Measurements from ENCODE around the gene SLN.

The SLN gene

DNA sequence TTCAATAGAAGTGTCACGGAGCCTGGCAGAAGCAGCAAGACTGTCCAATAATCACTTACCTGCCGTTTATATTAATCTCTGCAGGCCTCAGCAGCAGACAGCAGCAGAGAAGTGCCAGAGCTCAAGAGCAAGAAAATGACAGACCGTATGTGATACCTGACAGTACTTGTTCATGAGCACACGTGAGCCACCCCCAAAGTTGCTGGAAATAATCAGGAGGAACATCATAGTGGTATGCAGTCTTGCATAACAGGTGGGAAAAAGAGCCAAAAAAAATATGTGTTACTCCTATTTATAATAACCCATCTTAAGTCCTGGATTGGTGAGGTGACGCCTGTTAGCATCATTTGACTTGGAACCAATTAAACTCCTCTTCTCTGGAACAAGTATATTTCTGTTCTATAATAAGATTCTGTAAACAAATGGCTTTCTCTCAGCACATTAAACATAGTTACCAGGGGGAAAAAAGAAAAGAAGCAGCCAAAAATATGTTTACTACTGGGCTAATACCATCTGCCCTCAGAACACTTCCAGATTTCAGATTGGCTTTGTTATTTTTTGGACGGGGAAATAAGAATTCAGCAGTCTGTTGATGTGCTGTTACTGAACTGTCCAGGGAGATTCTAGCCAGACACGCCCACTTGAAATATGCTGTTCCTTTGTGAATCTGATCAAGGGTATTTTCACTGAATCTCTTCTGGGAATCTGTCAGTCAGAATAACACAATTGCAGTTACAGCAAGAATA lies 7.9 kb upstream of the SLN start:
- peak; percentile 14 for DNase-seq (ENCODE audit: low spot score)

DNA sequence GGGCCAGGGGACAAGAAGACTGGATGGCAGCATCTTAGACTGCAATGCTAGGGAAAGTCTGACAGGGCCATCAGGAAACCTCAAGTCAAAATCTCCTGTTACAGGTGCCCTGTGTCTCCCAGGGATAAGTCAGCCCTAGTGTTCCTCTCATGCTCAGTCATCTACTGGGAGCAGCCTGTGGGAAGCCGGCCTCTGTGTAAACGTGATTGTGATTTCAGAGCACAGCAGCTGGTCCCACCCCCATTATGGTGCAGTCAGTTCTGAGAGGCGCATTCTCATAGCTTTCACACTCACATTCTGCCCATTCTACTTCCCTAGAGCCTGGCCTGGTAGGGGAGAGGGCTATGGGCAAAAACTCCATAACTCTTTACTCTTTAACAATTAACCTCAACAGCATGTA lies 7.2 kb upstream of the SLN start:
- no peak for DNase-seq (ENCODE audit: low spot score)

DNA sequence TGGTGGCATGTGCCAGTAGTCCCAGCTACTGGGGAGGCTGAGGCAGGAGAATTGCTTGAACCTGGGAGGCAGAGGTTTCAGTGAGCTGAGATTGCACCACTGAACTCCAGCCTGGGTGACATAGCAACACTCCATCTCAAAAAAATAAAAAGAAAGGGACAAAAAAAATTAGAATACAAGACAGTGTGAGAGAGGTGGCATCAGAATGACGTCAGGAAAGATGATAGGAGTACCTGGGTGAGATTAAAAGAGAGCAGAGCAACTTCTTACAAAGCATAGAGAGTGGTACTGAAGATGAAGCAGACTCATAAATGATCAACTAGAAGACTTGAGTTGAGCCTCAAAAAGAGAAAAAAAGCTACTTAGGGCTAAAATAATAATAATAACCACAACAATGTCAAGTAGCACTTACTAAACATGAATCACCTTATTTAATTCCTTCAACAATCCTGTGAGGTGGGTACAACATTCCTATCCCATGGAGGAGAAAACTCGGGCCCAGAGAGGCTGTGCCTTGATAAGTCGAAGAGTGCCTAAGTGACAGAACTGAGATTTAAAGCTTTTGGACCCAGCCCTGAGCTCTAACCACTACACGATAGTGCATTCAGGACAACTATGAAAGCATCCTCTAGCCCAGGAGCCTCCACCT lies 5.2 kb upstream of the SLN start:
- no peak for DNase-seq (ENCODE audit: low spot score)

DNA sequence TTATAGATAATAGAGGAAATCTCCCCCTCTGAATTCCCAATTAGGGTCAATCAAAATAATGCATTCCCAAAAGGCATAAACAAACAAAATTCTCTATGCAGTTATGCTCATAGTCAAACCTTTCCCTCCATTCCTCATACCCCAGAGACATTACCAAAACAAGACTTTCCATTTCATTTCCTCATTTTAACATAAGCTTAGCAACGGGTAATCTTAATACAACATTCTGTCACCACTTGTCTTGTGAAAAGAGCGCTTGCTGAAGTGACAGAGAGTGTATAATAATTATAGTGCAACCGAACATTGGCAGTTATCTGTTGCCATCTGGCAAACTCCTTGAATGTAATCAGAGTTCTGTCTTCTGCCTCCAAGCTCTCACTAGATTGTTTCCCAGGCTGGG lies 1.2 kb upstream of the SLN start:
- no peak for DNase-seq (ENCODE audit: low spot score)

DNA sequence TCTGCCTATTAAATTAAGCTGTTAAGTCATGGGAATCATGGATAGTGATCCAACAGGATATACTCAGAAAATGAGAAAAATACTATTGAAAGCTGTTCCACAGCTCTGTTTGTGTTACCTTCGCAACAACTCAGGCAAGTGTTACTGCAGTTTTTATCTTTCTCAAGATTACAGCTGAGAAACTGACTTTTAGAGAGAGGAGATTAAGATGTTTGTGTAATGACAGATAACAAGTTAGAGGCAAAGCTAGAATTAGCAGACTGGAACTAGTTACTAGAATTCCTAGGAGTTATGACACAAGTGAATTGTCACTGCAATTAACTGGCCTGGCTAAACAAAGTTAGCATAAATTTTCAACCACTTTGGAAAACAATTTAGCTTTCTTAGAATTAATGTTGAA lies 1.6 kb downstream of the SLN start:
- no peak for DNase-seq (ENCODE audit: low spot score)

DNA sequence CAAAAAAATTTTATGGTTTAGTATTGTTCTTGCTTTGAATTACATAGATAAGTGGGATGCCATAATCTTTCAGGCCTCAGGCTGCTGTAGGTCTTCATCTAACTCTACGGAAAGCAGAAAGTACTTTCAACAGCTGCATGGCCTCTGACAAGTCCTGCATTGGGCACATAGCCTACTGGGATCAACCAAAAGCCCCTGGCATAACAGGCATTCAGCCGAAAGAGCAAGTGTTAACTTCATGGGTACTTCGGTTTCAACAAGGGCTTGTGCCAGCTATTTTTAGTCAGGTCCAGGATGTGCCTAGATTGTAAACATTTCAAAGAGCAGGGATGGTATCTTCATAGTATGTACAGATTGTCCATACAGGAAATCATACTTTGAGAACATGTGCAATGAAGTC lies 3.1 kb downstream of the SLN start:
- DNase-seq (ENCODE audit: low spot score) = no peak

DNA sequence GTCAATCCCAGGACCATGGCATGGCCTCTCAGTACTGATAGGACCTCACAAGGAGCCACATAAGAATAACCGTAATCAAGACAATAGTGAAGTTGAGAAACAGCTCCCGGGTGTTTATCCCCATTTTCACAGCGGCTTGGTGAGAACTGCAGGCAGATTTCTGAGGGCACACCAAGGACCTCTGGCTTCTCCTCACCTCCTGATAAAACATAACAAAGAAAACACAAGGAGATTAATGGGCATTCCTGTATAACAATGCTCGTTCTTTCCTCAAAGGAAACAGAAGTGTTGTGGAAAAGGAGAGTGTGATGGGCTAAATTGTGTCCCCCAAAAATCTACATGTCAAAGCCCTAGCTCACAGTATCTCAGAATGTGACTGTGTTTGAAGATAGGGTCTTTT lies 4.0 kb downstream of the SLN start:
- DNase-seq (ENCODE audit: low spot score) = no peak

DNA sequence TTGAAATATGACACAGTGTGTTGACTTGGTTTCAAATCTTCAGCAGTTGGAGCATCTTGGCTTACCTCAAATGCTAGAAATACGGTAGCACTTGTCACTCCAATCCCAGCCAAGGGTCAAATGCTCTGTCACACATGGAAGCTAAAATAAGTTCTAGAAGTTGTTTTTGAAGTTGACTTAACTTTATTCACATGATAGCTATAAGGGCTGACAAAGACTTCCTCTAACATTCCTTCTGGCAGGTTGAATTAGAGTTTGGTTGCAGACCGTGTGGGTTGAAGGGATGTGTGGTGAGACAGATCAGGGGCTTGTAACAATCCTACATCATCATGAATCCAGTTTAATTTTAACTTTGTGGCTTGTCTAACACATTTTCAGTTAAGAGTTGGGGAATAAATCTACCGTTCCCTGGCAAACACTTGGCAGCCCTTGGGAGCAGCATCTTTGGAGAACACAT lies 4.6 kb downstream of the SLN start:
- DNase-seq (ENCODE audit: low spot score) = no peak

DNA sequence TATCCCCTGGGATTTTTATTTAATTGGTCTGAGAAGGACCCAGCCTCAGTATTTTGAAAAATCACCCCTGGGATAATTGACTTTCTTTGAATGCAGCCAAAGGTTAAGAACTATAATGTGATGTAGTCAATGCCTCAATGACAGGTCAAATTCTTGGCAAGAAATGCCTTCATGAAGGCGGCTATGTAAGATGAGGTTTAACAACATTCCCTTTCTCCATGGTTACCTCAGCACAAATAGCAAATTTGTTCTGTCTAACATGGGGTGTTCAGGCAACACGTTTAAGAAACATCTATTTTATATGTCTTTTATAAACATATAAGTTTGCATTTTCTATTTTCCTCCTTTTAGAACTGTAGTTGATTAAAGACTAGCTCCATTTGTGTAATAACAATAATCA lies 5.3 kb downstream of the SLN start:
- no peak for DNase-seq (ENCODE audit: low spot score)

DNA sequence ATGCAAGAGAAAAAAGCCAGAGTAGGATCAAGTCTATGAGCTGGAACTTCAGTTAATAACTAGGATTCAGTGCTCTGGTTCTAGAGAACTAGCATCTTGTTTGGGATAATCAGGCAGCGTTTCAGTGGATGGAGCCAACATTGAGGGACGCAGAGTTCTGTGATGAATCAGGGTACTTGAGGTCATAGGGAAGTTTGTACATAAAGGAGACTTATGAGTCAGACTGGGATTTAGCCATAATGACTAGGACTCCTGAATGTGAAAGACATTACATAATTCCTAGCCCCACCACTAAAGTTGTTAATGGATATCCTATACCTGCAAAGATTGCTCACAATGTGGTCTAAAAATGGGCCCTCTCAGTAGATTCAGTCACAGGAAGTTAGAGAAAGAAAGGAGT lies 6.8 kb downstream of the SLN start:
- DNase-seq (ENCODE audit: low spot score) = peak; percentile 76

DNA sequence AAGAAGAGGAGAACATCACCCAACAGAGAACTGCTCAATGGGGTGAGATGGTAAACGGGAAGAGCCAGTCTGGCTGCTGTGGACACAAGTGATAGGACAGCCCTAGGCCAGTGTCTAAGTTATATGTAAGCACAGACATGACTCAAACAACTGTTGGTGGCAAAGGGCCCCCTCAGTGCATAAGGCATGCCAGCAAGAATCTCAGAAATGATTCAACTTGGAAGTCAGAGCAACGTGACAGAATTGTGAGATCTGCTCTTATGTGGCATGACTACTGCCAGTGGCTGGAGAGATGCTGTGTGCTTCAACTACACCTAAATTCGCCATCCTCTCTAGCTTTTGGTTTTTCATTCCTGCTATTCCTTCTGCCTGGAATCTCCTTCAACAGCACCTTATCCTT lies 7.4 kb downstream of the SLN start:
- DNase-seq (ENCODE audit: low spot score) = no peak

DNA sequence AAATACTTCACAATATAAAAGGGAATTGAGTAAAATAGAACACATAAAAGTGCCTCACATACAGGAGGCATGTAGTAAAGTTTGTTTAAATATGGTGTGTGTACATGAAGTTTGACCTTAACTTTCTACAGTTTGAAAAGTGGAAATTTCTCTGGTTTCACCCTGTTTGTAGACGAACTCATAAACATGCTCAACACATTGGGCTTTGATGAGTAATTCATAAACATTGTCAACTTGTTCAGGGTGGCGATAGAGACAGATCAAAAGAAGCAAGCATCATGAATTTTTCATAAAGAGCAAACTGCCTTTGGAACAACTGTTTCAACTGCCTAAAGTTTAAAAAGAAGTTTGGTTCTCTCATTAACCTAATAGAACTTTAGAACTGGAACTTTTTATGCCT lies 9.1 kb downstream of the SLN start:
- DNase-seq (ENCODE audit: low spot score) = no peak

DNA sequence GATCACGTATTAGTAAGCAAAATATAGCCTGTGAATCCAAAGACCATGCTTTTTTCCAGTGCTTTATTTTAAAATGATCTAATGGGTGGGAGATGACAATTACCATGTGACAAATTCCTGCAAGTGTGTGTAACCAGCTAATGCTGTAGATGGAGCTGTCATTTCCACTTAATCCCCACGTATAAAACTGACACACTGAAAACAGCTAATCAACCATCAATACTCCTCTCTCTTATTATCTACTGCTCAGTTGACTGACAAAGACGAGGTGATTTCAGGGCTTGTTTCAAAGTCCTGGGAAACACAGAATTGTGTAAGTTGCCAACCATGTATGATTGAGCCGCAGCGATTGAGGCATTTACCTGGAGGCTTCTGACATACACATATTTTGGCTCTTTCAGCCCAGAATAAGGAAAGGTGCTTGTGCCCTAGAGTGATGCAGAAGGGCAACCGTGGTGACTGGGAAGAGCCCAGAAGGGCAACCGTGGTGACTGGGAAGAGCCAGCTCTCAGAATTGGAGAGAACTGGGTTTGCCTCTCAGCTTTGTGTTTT lies 9.7 kb downstream of the SLN start:
- no peak for DNase-seq (ENCODE audit: low spot score)

DNA sequence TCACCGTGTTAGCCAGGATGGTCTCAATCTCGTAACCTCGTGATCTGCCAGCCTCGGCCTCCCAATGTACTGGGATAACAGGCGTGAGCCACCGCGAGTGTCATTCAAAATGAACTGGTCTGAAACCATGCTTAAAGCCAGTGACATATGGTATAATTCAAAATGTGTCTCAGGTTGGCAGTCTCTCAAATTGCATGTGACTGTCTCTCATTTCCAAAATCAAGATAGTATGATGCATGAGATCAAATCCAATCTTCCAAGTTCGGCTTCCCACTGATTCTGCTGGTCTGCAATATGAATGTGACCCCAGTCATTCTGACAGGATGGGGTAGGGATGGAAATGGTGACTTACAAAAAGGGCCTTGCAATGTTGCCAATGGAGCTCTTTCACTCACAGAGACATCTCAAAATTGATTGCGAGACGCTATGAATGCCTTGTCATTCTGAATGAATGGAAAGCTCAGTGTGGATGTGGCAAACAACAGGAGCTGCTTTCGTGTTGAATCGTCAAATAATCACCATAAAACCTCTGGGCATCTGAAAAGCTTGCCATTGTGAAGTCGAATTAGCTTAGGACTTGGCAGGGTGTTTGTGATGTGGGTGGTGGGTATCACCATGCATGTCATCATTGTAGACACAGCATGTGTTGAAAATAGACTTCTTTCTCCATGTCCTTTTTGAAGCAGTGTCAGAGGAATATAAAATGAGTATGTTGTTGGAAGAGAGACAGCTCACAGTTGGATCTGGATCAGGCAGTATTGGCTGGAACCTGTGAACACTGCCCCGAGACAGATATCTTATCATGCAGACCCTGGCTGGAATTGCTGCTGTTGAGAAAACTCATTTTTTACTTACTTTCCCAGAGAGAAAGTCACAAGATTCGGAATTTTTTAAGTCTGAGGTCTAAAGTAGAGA lies 12.2 kb downstream of the SLN start:
- no peak for DNase-seq (ENCODE audit: low spot score)

DNA sequence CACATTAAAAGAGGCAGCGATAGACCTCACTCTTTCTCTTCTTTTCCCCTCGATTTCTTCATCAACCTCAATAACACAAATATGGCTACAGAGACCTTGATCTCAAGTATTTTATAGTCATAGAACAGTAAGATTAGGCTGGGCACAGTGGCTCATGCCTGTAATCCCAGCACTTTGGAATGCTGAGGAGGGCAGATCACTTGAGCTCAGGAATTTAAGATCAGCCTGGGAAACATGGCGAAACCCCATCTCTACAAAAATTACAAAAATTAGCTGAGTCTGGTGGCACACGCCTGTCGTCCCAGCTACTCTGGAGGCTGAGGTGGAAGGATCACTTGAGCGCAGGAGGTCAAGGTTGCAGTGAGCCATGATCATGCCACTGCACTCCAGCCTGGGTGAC lies 14.6 kb downstream of the SLN start:
- no peak for DNase-seq (ENCODE audit: low spot score)

DNA sequence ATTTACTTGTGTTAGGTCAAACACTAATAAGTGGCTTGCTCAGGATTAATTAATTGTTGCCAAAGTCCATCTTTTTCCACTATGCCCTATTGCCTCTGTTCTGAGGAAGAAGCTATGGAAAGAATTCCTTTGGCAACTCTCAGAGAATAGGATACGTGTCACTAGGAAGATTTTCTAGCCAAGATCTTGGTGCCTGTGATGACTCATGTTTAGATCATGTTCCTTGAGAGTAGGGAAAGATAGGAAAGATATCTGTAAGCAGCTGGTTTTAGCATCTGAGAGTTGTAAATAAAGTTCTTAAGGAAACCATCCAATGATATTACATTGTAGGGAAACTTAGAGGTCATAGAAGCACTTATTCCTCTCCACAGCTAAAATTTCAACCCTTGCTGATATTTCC lies 15.7 kb downstream of the SLN start:
- peak; percentile 81 for DNase-seq (ENCODE audit: low spot score)

DNA sequence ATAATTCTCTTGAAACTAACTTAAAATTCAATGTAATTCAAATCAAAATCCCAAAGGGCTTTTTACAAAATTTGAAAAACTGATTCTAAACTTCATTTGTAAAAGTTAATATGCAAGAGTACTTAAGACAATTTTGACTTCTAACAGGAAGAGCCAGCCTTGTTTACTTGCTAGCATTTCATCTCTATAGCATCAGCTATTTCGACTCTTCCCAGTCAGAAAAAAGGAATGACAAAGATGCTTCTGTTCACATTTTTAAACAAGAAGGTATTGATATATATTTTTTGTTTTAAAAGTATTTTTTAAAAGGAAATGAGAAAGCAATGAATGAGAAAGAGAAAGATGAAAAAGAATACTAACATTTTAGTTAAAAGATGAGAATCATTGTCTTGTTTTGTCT lies 16.4 kb downstream of the SLN start:
- DNase-seq (ENCODE audit: low spot score) = no peak

DNA sequence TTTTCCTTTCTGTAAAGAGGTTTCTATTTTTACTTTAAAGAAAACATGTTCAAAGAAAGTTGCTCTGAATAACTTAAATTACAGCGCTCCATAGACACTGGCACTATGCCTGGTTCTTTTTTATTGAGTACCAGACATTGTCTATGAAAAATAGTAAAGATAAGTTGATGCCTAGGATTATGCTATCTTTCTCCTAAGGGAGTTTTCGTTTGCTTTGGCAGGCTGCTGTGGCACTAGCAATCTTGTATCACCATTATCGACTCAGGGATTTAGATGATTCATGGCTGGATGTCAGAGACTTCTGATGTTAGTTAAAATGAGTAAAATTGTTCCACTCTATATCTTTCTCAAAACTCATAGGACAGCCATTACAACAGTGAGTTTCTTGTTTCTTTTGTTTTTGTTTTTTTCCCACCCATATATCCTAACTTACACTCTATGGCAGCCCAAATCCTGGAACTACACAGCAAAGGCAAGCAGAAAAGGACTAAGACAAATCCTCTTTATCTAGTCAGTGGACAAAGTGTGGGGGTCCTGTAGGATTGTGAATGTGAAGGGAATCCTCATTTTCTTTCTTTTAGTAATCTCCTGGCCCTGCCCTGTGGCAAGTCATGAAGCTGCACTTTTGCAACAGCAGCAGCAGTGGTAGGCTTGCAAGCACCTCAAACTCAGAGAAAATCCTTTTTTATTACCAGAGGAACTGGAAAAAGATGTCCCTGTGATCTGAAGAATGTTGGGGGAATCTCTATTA lies 20.7 kb downstream of the SLN start:
- no peak for DNase-seq (ENCODE audit: low spot score)

DNA sequence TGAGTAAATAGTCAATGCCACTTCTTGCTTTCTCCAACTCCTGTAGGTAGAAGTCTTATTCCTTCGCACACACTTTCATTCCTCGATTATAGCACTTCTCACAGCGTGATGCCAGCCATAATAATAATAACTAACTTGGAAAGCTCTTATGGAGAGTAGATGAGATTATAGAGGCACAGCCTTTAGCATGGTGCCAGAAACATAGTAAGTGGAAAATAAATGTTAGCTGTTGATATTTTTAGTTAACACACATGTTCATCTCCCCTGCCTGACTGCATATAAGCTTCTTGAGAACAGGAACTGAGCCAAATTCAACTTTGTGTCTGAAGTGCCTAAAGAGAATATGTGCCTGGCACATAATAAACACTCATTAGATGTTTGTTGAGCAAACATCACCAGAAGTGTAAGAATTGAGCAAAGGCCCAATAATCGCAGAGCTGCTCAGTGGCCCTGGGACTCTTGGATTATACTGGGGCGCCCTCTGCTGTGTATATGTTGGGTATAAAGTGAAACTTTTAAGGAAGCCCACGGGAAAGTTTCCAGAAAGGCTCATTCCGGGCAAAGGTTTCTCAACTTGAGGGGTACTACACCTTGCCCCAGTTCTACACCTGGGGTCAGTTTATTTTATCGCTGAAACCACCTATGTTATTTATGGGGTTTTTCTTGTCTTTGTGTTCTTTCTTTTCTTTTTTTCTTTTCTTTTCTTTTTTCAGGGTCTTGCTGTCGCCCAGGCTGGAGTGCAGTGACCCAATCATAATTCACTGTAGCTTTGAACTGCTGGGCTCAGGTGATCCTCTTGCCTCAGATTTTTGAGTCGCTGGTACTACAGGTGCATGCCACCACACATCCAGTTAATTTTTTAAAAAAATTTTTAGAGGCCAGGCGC lies 22.3 kb downstream of the SLN start:
- DNase-seq (ENCODE audit: low spot score) = peak; percentile 80

DNA sequence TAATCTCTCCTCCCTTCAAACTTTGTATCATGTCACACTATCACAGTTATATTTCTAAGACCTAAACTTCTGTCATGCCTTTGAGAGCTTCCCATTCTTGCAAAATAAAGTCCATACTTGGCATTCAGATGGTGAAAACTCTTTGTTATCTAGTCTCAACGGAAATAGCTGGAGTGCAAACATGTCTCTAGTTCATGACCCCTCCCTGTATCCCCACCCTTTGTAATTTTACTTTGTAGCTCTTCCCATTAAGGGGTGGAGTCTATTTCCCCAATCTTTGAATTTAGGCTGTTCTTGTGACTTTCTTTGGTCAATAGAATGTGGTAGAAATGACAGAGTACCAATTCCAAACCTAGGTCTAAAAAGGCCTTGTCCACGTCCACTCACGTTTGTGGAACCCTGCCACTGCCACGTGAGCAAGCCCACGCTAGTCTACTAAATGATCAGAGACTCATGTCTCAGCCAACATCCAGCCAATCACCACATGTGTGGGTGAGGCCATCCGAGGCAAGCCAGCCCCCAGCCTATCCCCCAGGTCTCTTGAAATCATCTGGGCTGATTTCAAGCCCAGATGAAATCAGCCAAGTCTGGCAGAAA lies 23.4 kb downstream of the SLN start:
- no peak for DNase-seq (ENCODE audit: low spot score)
